HEK293 (cell line): ENCODE data around the gene APOBEC3C.
"Not testable (repeated sequence)": the region's sequence is repeated elsewhere in the genome, so short reads cannot be mapped to it uniquely, and the experiment has no call there.

Experiments
- CTCF ChIA-PET: fragments of 350-600 bp; formaldehyde crosslinking; extraction: SDS; loops from one replicate; lab custom pipeline; 2021; ENCODE audit warnings: antibody characterized with exemption; lab: Yijun Ruan, JAX
- POLR2A ChIA-PET: fragments of 300-600 bp; formaldehyde crosslinking; extraction: SDS; loops from one replicate; lab custom pipeline; 2020; ENCODE audit warnings: antibody characterized with exemption, inconsistent platforms; lab: Yijun Ruan, JAX
- H3K27ac ChIP-seq: fragments of 200-500 bp; sonication (Bioruptor generic); 2 replicates; pipeline ENCODE4 v1.5.1; 2014; ENCODE audit warnings: low read depth, low read length, control low read depth, inconsistent platforms; ENCODE audit errors: extremely low read depth
- H3K36me3 ChIP-seq, 2 experiments: fragments of 200-500 bp in 1 of 2; sonication (Bioruptor generic) in 1 of 2; 1 replicate in 1 of 2; 2 replicates in 1 of 2; pipeline ENCODE4 v1.5.1; 2014 to 2017; ENCODE audit warnings: inconsistent platforms in 2 of 2, low read length in 2 of 2; ENCODE audit not compliant: control insufficient read depth in 2 of 2, insufficient read depth in 1 of 2
- H3K4me1 ChIP-seq: fragments of 200-500 bp; sonication (Bioruptor generic); 2 replicates; pipeline ENCODE4 v1.5.1; 2014; ENCODE audit warnings: mild to moderate bottlenecking, low read length, inconsistent platforms; ENCODE audit not compliant: control insufficient read depth, insufficient read depth
- H3K4me3 ChIP-seq: 2 replicates; pipeline ENCODE4 v1.5.1; 2011; ENCODE audit warnings: low read depth, mild to moderate bottlenecking, control low read depth, low read length, moderate library complexity
- H3K9me3 ChIP-seq: fragments of 200-500 bp; sonication (Bioruptor generic); 2 replicates; pipeline ENCODE4 v1.5.1; 2014; ENCODE audit warnings: low read depth, low read length, inconsistent platforms; ENCODE audit not compliant: control insufficient read depth, insufficient read depth
- GLIS1 ChIP-seq: fragments of 450-650 bp; formaldehyde crosslinking; IDR thresholded peaks from 2 replicates; pipeline ENCODE4 v1.5.1; 2016; ENCODE audit warnings: missing biosample characterization, missing genetic modification characterization
- GLIS2 ChIP-seq: fragments of 450-650 bp; formaldehyde crosslinking; IDR thresholded peaks from 2 replicates; pipeline ENCODE4 v1.5.1; 2016; ENCODE audit warnings: missing biosample characterization, missing genetic modification characterization
- IKZF3 ChIP-seq: fragments of 450-650 bp; IDR thresholded peaks from 2 replicates; pipeline ENCODE4 v1.5.0; 2018; ENCODE audit warnings: missing biosample characterization, mild to moderate bottlenecking, missing genetic modification characterization, moderate library complexity
- KLF17 ChIP-seq: fragments of 450-650 bp; formaldehyde crosslinking; IDR thresholded peaks from 2 replicates; pipeline ENCODE4 v1.5.1; 2016; ENCODE audit warnings: missing biosample characterization, missing genetic modification characterization
- OSR2 ChIP-seq: fragments of 450-650 bp; formaldehyde crosslinking; IDR thresholded peaks from 2 replicates; pipeline ENCODE4 v1.5.1; 2016; ENCODE audit warnings: missing biosample characterization, missing genetic modification characterization
- PATZ1 ChIP-seq: fragments of 450-650 bp; formaldehyde crosslinking; IDR thresholded peaks from 2 replicates; pipeline ENCODE4 v1.5.1; 2016; ENCODE audit warnings: missing biosample characterization, missing genetic modification characterization
- ZBTB20 ChIP-seq: fragments of 450-650 bp; formaldehyde crosslinking; IDR thresholded peaks from 2 replicates; pipeline ENCODE4 v1.5.1; 2016; ENCODE audit warnings: missing biosample characterization, missing genetic modification characterization
- ZBTB6 ChIP-seq: fragments of 450-650 bp; formaldehyde crosslinking; IDR thresholded peaks from 2 replicates; pipeline ENCODE4 v1.5.1; 2017; ENCODE audit warnings: missing biosample characterization, missing genetic modification characterization
- ZIC2 ChIP-seq: fragments of 450-650 bp; formaldehyde crosslinking; IDR thresholded peaks from 2 replicates; pipeline ENCODE4 v1.5.1; 2016; ENCODE audit warnings: missing biosample characterization, missing genetic modification characterization
- ZNF335 ChIP-seq: fragments of 450-650 bp; formaldehyde crosslinking; conservative IDR thresholded peaks from 2 replicates; pipeline ENCODE4 v1.5.1; 2016; ENCODE audit warnings: missing biosample characterization, missing genetic modification characterization
- ZNF501 ChIP-seq: fragments of 450-650 bp; formaldehyde crosslinking; IDR thresholded peaks from 2 replicates; pipeline ENCODE4 v1.5.1; 2016; ENCODE audit warnings: missing biosample characterization, missing genetic modification characterization
- ZSCAN30 ChIP-seq: fragments of 450-650 bp; IDR thresholded peaks from 2 replicates; pipeline ENCODE4 v1.5.1; 2018; ENCODE audit warnings: missing biosample characterization, mild to moderate bottlenecking, missing genetic modification characterization, moderate library complexity
- TF ChIP-seq, protein P1 (sequence below): fragments of 450-650 bp; formaldehyde crosslinking; IDR thresholded peaks from 2 replicates; pipeline ENCODE4 v1.5.1; 2017; ENCODE audit warnings: missing biosample characterization, missing genetic modification characterization
- TF ChIP-seq, protein P2 (sequence below): fragments of 450-650 bp; formaldehyde crosslinking; IDR thresholded peaks from 2 replicates; pipeline ENCODE4 v1.5.1; 2016; ENCODE audit warnings: missing biosample characterization, missing genetic modification characterization

The APOBEC3C gene

DNA sequence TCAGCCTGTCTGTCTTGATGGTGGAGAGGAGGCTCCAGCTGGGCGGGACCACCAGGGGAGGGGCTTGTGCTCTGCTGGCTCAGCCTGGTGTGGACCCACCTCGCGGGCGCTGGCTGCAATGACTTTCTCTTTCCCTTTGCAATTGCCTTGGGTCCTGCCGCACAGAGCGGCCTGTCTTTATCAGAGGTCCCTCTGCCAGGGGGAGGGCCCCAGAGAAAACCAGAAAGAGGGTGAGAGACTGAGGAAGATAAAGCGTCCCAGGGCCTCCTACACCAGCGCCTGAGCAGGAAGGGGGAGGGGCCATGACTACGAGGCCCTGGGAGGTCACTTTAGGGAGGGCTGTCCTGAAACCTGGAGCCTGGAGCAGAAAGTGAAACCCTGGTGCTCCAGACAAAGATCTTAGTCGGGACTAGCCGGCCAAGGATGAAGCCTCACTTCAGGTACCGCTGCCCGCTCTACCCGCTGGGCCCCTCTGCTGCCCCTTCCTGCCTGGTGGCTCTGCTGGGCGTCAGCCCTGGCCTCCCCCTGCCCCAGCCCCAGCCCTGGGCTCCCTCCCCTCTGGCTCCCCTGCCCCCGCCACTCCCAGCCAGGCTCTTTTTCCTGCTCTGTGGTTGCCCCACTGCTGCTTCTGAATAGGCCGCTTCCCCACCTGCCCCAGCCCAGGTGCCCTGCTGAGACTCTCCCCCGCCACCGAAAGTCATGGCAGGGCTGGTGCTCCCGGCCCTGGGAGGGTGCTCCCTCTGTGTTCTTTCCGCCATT, 26.7 kb downstream of the APOBEC3C start, which contains the start of gene APOBEC3F:
APOBEC3F (plus strand) TSS at position 327 of the 759 bp plus-strand sequence; CDS start at position 424, 97 bp downstream.
- Histone ChIP-seq H3K36me3 (peaks cover 3 to 12% of the 10 kb centered on the region in 2 experiments; a peak in 2 of 3 replicates), H3K4me3 (peak within 1 kb of the TSS; percentile 60), H3K27ac (peak within 1 kb of the TSS; percentile 87)
- H3K9me3 ChIP-seq, H3K4me1 ChIP-seq, POLR2A ChIA-PET: not testable (repeated sequence)
- CTCF ChIA-PET: interaction anchor here (0.5 kb wide), 1 partner anchor 93 kb away, joined by 3 read pairs; no protein-coding TSS in a partner anchor
- peak; percentile 59 for TF ChIP-seq GLIS2 (tag by site-specific recombination)
- peak; percentile 52; the same call in 1 of the 2 replicates for TF ChIP-seq ZSCAN30 (tag by site-specific recombination)
- TF ChIP-seq GLIS1 (tag by site-specific recombination): peak; percentile 82
- TF ChIP-seq OSR2 (tag by site-specific recombination): peak; percentile 57; the same call in 1 of the 2 replicates
- peak; percentile 25 for TF ChIP-seq ZNF335 (tag by site-specific recombination)
- TF ChIP-seq, protein P1, sequence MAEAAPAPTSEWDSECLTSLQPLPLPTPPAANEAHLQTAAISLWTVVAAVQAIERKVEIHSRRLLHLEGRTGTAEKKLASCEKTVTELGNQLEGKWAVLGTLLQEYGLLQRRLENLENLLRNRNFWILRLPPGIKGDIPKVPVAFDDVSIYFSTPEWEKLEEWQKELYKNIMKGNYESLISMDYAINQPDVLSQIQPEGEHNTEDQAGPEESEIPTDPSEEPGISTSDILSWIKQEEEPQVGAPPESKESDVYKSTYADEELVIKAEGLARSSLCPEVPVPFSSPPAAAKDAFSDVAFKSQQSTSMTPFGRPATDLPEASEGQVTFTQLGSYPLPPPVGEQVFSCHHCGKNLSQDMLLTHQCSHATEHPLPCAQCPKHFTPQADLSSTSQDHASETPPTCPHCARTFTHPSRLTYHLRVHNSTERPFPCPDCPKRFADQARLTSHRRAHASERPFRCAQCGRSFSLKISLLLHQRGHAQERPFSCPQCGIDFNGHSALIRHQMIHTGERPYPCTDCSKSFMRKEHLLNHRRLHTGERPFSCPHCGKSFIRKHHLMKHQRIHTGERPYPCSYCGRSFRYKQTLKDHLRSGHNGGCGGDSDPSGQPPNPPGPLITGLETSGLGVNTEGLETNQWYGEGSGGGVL (tag by site-specific recombination): peak; percentile 58
- TF ChIP-seq, protein P2, sequence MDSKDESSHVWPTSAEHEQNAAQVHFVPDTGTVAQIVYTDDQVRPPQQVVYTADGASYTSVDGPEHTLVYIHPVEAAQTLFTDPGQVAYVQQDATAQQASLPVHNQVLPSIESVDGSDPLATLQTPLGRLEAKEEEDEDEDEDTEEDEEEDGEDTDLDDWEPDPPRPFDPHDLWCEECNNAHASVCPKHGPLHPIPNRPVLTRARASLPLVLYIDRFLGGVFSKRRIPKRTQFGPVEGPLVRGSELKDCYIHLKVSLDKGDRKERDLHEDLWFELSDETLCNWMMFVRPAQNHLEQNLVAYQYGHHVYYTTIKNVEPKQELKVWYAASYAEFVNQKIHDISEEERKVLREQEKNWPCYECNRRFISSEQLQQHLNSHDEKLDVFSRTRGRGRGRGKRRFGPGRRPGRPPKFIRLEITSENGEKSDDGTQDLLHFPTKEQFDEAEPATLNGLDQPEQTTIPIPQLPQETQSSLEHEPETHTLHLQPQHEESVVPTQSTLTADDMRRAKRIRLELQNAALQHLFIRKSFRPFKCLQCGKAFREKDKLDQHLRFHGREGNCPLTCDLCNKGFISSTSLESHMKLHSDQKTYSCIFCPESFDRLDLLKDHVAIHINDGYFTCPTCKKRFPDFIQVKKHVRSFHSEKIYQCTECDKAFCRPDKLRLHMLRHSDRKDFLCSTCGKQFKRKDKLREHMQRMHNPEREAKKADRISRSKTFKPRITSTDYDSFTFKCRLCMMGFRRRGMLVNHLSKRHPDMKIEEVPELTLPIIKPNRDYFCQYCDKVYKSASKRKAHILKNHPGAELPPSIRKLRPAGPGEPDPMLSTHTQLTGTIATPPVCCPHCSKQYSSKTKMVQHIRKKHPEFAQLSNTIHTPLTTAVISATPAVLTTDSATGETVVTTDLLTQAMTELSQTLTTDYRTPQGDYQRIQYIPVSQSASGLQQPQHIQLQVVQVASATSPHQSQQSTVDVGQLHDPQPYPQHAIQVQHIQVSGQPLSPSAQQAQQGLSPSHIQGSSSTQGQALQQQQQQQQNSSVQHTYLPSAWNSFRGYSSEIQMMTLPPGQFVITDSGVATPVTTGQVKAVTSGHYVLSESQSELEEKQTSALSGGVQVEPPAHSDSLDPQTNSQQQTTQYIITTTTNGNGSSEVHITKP: peak; percentile 26; the same call in 1 of the 2 replicates
- TF ChIP-seq ZNF501 (tag by site-specific recombination): 0 out of 2 replicates have a peak, but pooled peaks have one; percentile 31
- peak; percentile 44; the same call in 1 of the 2 replicates for TF ChIP-seq PATZ1 (tag by site-specific recombination)
- TF ChIP-seq ZBTB6 (tag by site-specific recombination): peak; percentile 90; the same call in 1 of the 2 replicates
- peak; percentile 49 for TF ChIP-seq ZBTB20 (tag by site-specific recombination)
- TF ChIP-seq IKZF3 (tag by site-specific recombination): peak; percentile 25; the same call in 1 of the 2 replicates
- TF ChIP-seq KLF17: peak; percentile 67; the same call in 1 of the 2 replicates
- peak; percentile 77 for TF ChIP-seq ZIC2 (tag by site-specific recombination)
